Small intestine (tissue), 7 donors: ENCODE results near the gene SMOC1. TPM values are rescaled to one million over a fixed set of nuclear protein-coding genes. Genes with fewer than 3 reads are reported as not detected.
"Not testable (repeated sequence)": the region's sequence is repeated elsewhere in the genome, so short reads cannot be mapped to it uniquely, and the experiment has no call there.

Experiments used
- DNase-seq, 2 donors: peaks; one replicate each; pipeline versions ENCODE4 v3.0.0 to v3.0.0-alpha.2; 2013
- FAIRE-seq: peaks from 2 replicates; lab custom pipeline; 2012; peaks lifted over from hg19 to GRCh38; lab: Jason Lieb, UNC
- H3K27ac ChIP-seq, 3 donors: one replicate each; pipeline ENCODE4 v1.5.1; 2013; ENCODE audit warnings: low read length in 2 of 3, mild to moderate bottlenecking in 2 of 3, control low read depth in 1 of 3, inconsistent platforms in 1 of 3, low read depth in 1 of 3, moderate library complexity in 1 of 3
- H3K27me3 ChIP-seq, 3 donors: one replicate each; pipeline ENCODE4 v1.6.1; 2013; ENCODE audit warnings: low read length in 3 of 3, inconsistent platforms in 1 of 3; ENCODE audit not compliant: control insufficient read depth in 3 of 3, insufficient read depth in 3 of 3
- H3K36me3 ChIP-seq, 3 donors: one replicate each; pipeline ENCODE4 v1.6.1; 2013; ENCODE audit warnings: low read length in 3 of 3, inconsistent platforms in 1 of 3, low read depth in 1 of 3, mild to moderate bottlenecking in 1 of 3, moderate library complexity in 1 of 3; ENCODE audit not compliant: control insufficient read depth in 3 of 3, insufficient read depth in 2 of 3
- H3K4me1 ChIP-seq, 3 donors: one replicate each; pipeline ENCODE4 v1.6.1; 2013; ENCODE audit warnings: low read length in 2 of 3, inconsistent platforms in 1 of 3, low read depth in 1 of 3, mild to moderate bottlenecking in 1 of 3, moderate library complexity in 1 of 3; ENCODE audit not compliant: control insufficient read depth in 3 of 3, insufficient read depth in 2 of 3
- H3K4me3 ChIP-seq, 3 donors: one replicate each; pipeline ENCODE4 v1.5.1; 2013; ENCODE audit warnings: low read length in 3 of 3, control low read depth in 1 of 3, inconsistent platforms in 1 of 3, low read depth in 1 of 3, mild to moderate bottlenecking in 1 of 3, moderate library complexity in 1 of 3
- H3K9me3 ChIP-seq, 2 donors: one replicate each; pipeline ENCODE4 v1.6.1; 2013; ENCODE audit warnings: low read depth in 1 of 2, low read length in 1 of 2; ENCODE audit not compliant: control insufficient read depth in 2 of 2, insufficient read depth in 1 of 2
- WGBS, 3 donors: extraction: QIAGEN DNeasy Blood & Tissue Kit; methylation state at CpG; one replicate each; pipeline ENCODE4 v1.1.7; 2013; 5-methylcytosine and 5-hydroxymethylcytosine counted together
- polyA plus RNA-seq, 4 donors: library from polyadenylated mRNA; stranded (reverse) in 3 of 4; unstranded in 1 of 4; fragments of 200-250 nt in 3 of 4; fragments of 120-200 nt in 1 of 4; gene quantifications; one replicate each; pipeline versions ENCODE4 v1.2.1 to v1.2.3, GENCODE V29; 2013
- donor health status: healthy with polysubstance abuse.
- donor health status: control.
- donor health status: control.
- donor health status: Bipolar disorder and iron deficiency.
- donor health status: healthy.

SMOC1 gene
- polyA plus RNA-seq, 4 donors, result 0.94 to 3.5 (median 1.9) TPM; not detected in 1

DNA sequence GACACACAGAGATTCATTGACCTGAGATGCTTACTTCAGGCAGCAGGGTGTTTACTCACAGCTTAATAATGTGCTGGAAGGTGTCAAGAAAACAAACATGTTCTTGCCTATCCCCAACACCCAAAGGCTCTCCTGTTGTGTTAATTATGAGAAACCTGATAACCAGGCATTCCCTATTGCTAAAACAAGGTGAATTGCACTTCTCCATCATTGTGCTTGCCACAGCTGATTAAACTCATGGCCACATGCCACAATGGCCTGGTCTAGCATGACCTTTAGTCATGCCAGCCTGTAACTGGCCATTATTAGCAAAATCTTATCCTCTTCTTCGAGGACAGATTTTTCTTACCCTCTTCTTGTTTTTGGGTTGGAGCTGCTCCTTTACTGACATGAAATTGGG lies 21.4 kb downstream of the SMOC1 start:
- WGBS, 3 donors, result 52 to 66% (median 61%) methylated on average over 1 of the region's 1 CpG

DNA sequence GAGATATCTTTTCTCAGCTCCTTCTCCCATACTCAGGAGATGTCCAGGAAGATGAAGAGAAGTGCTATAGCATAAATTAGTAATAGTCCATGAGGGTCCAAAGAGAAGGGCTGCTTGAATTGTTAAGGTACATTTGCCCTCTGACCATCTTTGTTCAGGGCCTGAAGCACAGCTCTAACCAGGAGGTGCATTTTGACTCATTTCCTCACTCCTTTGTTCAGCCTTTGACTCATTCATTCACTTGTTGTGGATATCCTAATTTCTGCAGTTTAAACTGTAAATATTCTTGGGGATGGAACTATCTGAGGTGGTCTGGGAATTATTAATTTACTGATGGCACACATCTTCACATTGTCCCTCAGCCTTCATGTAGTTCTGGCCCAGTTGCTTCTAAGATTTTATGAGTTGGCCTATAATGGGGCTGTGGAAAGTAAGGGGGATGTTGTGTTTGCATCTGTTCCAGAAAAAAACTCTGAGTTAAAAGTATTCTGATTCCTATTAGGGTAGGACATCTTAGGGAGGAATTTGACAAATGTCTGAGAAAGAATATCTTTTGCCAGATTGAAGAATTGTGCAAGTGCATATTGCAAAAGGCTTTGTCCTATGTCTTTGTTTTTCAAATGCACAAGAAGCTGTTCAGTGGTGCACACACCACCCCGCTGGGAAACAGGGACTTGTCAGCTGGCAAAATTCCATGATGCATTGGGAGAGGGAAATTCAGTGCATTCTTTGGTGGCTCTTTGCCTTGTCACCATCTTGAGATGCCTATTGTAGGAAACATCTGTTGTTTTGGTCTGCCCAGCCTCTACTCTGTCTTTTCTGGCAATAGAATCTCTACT lies 22.1 kb downstream of the SMOC1 start:
- Histone ChIP-seq H3K27ac (no peak overlapping the region), H3K36me3 (no peaks in the 10 kb centered on the region), H3K27me3 (peaks cover 0 to 5% (median 3%) of the 10 kb centered on the region in 3 donors), H3K9me3 (peaks cover 0 to 7% of the 10 kb centered on the region in 2 donors), H3K4me3 (no peak overlapping the region), H3K4me1 (no peaks in the 10 kb centered on the region)
- WGBS, 3 donors, result 67 to 93% (median 77%) methylated on average over 1 of the region's 1 CpG
- FAIRE-seq (no peak), DNase-seq (no peak)

More for the DNA sequence above, 21.4 kb downstream of the SMOC1 start:
- DNase-seq (no peak), FAIRE-seq (no peak)
- H3K27me3 ChIP-seq, result peaks cover 0 to 5% (median 3%) of the 10 kb centered on the region in 3 donors
- H3K9me3 ChIP-seq, result peaks cover 0 to 7% of the 10 kb centered on the region in 2 donors
- no peaks in the 10 kb centered on the region for H3K36me3 ChIP-seq
- H3K4me3 ChIP-seq, result no peak overlapping the region
- H3K27ac ChIP-seq, result no peak overlapping the region
- H3K4me1 ChIP-seq, result no peaks in the 10 kb centered on the region

DNA sequence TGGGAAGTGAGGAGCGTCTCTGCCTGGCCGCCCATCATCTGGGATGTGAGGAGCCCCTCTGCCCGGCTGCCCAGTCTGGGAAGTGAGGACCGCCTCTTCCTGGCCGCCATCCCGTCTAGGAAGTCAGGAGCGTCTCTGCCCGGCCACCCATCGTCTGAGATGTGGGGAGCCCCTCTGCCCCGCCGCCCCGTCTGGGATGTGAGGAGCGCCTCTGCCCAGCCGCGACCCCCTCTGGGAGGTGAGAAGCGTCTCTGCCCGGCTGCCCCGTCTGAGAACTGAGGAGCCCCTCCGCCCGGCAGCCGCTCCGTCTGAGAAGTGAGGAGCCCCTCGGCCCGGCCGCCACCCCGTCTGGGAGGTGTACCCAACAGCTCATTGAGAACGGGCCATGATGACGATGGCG lies 23.8 kb downstream of the SMOC1 start:
- WGBS, 3 donors, result 93 to 96% (median 95%) methylated on average over 26 to 29 of the region's 29 CpGs
- not testable (repeated sequence) for DNase-seq, H3K27me3 ChIP-seq, H3K36me3 ChIP-seq, H3K4me1 ChIP-seq, H3K4me3 ChIP-seq, FAIRE-seq, H3K9me3 ChIP-seq, H3K27ac ChIP-seq

DNA sequence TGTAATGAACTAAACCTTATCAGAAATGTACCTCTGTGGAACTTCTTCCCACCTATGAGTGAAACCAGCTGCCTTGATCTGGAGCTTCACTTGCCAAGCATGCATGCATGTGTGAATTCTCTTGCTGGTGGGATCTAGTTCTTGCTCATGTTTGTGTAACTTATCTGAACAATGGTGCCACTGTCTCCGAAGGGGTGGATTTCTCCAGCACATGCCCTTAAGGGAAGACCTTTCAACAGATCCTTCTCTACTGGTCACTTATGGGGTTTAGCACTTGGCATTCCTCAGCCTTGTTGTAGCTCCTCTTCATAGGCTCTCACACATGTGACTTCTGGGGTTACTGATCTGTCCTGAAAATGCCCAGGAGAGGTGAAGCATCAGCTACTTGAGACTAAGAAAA lies 25.0 kb downstream of the SMOC1 start:
- no peaks in the 10 kb centered on the region for H3K4me1 ChIP-seq
- no peaks in the 10 kb centered on the region for H3K36me3 ChIP-seq
- DNase-seq (no peak), FAIRE-seq (no peak)
- 72 to 81% (median 74%) methylated on average over 1 of the region's 1 CpG for WGBS, 3 donors
- H3K27ac ChIP-seq, result no peak overlapping the region
- H3K4me3 ChIP-seq, result no peak overlapping the region
- H3K9me3 ChIP-seq, result peaks cover 0 to 3% of the 10 kb centered on the region in 2 donors
- H3K27me3 ChIP-seq, result no peaks in the 10 kb centered on the region

DNA sequence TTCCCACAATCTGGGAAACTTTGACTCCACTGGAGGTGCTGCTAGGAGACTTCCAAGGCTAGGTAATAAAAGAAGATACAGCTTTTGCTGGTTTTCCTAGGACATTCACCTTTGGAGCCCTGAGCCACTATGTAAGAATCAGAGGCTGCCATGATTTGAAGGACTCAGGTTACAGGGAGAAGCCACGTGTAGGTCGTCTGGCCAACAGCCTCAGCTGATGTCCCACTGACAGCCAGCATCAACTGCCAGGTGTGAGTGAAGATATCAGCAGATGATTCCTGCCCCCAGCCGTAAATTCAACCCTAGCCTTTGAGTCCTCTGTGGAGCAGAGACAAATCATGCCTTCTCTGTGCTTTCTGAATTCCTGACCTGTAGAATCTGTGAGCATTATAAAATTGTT lies 27.0 kb downstream of the SMOC1 start:
- Histone ChIP-seq H3K36me3 (no peaks in the 10 kb centered on the region), H3K27me3 (no peaks in the 10 kb centered on the region), H3K4me3 (no peak overlapping the region), H3K4me1 (no peaks in the 10 kb centered on the region), H3K9me3 (peaks cover 0 to 3% of the 10 kb centered on the region in 2 donors), H3K27ac (no peak overlapping the region)
- no peak for FAIRE-seq
- no peak for DNase-seq
- 21 to 38% (median 26%) methylated on average over 3 of the region's 3 CpGs for WGBS, 3 donors

DNA sequence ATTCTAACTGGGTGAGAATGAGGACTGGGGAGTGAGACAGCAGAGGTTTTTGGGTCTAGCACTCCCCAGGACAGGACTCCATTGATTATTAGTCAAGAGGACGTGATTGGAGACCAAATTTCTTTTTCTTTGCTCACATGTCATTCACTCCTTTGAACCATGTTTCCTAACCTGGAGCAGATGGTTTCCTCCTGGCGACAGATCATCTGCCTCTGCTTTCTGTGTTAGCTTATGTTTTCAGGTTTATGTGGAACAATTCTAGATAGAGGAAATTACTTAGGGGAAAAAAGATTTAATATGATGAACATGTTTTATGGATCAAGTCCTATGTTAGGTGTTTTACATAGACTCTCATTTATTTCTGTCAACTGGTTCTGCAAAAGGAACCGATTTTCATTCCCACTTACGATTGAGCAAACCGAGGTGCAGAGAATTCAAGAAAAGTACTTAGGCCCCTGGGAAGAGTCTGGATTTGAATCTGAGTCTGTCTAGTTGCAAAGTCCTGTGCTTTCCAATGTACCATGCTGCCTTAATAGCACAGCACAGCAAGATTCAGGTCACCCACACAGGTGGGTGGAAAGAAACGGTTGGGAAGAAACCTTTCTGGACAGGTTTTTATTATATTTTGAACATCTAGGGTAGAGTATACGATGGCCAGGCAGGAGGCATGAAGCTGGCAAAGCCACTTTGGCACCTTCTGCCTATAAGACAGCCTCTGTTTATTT lies 30.8 kb downstream of the SMOC1 start:
- no peaks in the 10 kb centered on the region for H3K27me3 ChIP-seq
- H3K4me3 ChIP-seq, result no peak overlapping the region
- H3K36me3 ChIP-seq, result no peaks in the 10 kb centered on the region
- no peaks in the 10 kb centered on the region for H3K9me3 ChIP-seq
- H3K4me1 ChIP-seq, result no peaks in the 10 kb centered on the region
- DNase-seq (no peak), FAIRE-seq (no peak)
- no peak overlapping the region for H3K27ac ChIP-seq
- 79 to 83% (median 83%) methylated on average over 7 of the region's 7 CpGs for WGBS, 3 donors

DNA sequence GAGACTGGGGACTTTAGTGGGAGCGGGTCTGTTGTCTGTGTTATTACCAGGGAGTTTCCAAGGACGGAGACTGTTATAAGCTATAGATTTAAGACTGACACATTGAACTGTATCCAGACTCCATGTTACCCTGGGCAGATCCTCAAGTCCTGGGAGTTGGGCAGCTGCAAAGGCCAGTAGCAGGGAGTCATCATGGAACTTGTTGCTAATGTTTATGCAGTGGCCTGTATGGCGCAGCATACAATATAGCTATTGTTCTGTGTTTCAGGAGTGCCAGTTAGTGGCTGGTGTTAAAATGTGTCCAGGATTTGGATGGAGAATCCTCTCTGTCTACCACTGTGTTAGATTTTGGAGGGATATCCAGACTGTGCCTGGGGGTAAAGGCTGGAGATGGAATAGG lies 31.7 kb downstream of the SMOC1 start:
- H3K9me3 ChIP-seq, result no peaks in the 10 kb centered on the region
- DNase-seq, result no peak
- no peak for FAIRE-seq
- H3K4me3 ChIP-seq, result no peak overlapping the region
- H3K36me3 ChIP-seq, result no peaks in the 10 kb centered on the region
- no peaks in the 10 kb centered on the region for H3K27me3 ChIP-seq
- H3K27ac ChIP-seq, result no peak overlapping the region
- H3K4me1 ChIP-seq, result no peaks in the 10 kb centered on the region
- WGBS, 3 donors, result 77 to 82% (median 79%) methylated on average over 3 of the region's 3 CpGs

DNA sequence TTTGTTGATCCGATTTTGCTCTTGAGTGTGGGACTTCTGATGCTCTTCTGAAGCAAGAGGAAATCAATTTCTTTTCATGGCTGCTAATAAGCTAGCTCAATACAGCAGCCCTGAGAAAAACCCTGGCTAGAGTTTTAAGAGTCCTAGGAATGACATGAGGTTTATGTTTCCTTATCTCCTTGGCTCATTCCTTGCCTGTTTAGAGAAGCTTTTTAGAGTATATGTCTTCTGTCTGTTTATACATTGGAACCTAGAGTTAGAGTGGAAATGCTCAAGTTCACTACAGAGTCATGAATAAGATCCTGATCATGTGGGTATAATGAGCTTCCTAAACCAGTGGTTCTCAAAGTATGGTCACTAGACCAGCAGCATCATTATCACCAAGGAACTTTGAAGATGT lies 34.5 kb downstream of the SMOC1 start:
- no peak for DNase-seq
- Histone ChIP-seq H3K4me1 (no peaks in the 10 kb centered on the region), H3K9me3 (no peaks in the 10 kb centered on the region), H3K27me3 (no peaks in the 10 kb centered on the region), H3K27ac (no peak overlapping the region), H3K4me3 (no peak overlapping the region), H3K36me3 (no peaks in the 10 kb centered on the region)
- WGBS, 3 donors, result 64 to 81% (median 75%) methylated on average over 1 of the region's 1 CpG
- no peak for FAIRE-seq
